ENCODE results near the gene KIF3C.
"Not testable (repeated sequence)": the region's sequence is repeated elsewhere in the genome, so short reads cannot be mapped to it uniquely, and the experiment has no call there.

The KIF3C gene

GRCh38 chr2:25958611-25959010 lies 23.7 kb downstream of the KIF3C start:
- DNase-seq, result not testable (repeated sequence)

- no peak for DNase-seq
Observed at GRCh38 chr2:25957743-25958142, 24.6 kb downstream of the KIF3C start.

- no peak for DNase-seq
Observed at GRCh38 chr2:25955869-25956535, 26.3 kb downstream of the KIF3C start.

GRCh38 chr2:25955036-25955435 lies 27.3 kb downstream of the KIF3C start:
- DNase-seq, result no peak

- DNase-seq, result no peak
Observed at GRCh38 chr2:25954199-25954752, 28.0 kb downstream of the KIF3C start.

GRCh38 chr2:25951071-25951547 lies 31.2 kb downstream of the KIF3C start:
- peak; percentile 77 for DNase-seq

GRCh38 chr2:25948437-25948836 lies 33.9 kb downstream of the KIF3C start:
- no peak for DNase-seq

GRCh38 chr2:25941042-25941441 lies 41.3 kb downstream of the KIF3C start:
- DNase-seq, result no peak

- DNase-seq, result no peak
Observed at GRCh38 chr2:25939257-25939668, 43.0 kb downstream of the KIF3C start.

- DNase-seq, result no peak
Observed at GRCh38 chr2:25938345-25938744, 44.0 kb downstream of the KIF3C start.

GRCh38 chr2:25936889-25937545 lies 45.3 kb downstream of the KIF3C start:
- DNase-seq, result no peak

GRCh38 chr2:25933622-25934021 lies 48.7 kb downstream of the KIF3C start:
- DNase-seq, result no peak

- DNase-seq, result no peak
Observed at GRCh38 chr2:25929789-25930473, 52.4 kb downstream of the KIF3C start.

GRCh38 chr2:25928668-25929067 lies 53.6 kb downstream of the KIF3C start:
- no peak for DNase-seq

- DNase-seq, result no peak
Observed at GRCh38 chr2:25926984-25927756, 55.1 kb downstream of the KIF3C start.

- DNase-seq, result no peak
Observed at GRCh38 chr2:25922501-25922900, 59.8 kb downstream of the KIF3C start.

- DNase-seq, result no peak
Observed at GRCh38 chr2:25920786-25921415, 61.4 kb downstream of the KIF3C start.

- no peak for DNase-seq
Observed at GRCh38 chr2:25920336-25920735, 62.0 kb downstream of the KIF3C start.

- DNase-seq, result no peak
Observed at GRCh38 chr2:25917832-25918231, 64.5 kb downstream of the KIF3C start.

- not testable (repeated sequence) for DNase-seq
Observed at GRCh38 chr2:25917411-25917810, 64.9 kb downstream of the KIF3C start.

- peak; percentile 54 for DNase-seq
Observed at GRCh38 chr2:25915944-25916772, 66.1 kb downstream of the KIF3C start.
